GM10266 (cell line): ENCODE results near the gene NOD2.
A peak's percentile ranks its signal among the peaks of the same experiment; 100 is the strongest.

Experiments used
- DNase-seq: peaks from one replicate; pipeline ENCODE4 v3.0.0; 2012; ENCODE audit errors: extremely low spot score
- CTCF ChIP-seq: IDR thresholded peaks from 2 replicates; pipeline ENCODE4 v1.5.1; 2012; ENCODE audit warnings: mild to moderate bottlenecking, low read depth; ENCODE audit not compliant: control insufficient read depth, insufficient read depth; ENCODE audit errors: missing control alignments

Gene NOD2

GRCh38 chr16:50743581-50744225 is 50.3 kb downstream of the NOD2 start:
- DNase-seq: no peak
- no peak for TF ChIP-seq CTCF

GRCh38 chr16:50744881-50745280 is 51.5 kb downstream of the NOD2 start:
- DNase-seq: no peak
- no peak for TF ChIP-seq CTCF

- TF ChIP-seq CTCF: no peak
- DNase-seq: no peak
Observed at GRCh38 chr16:50745940-50746339, 52.5 kb downstream of the NOD2 start.

GRCh38 chr16:50747207-50747956 is 54.0 kb downstream of the NOD2 start:
- peak; percentile 51 for DNase-seq
- TF ChIP-seq CTCF: peak; percentile 48

- no peak for TF ChIP-seq CTCF
- no peak for DNase-seq
Observed at GRCh38 chr16:50751528-50751927, 58.1 kb downstream of the NOD2 start.

- TF ChIP-seq CTCF: no peak
- DNase-seq: no peak
Observed at GRCh38 chr16:50752471-50753235, 59.2 kb downstream of the NOD2 start.

GRCh38 chr16:50756473-50756872 is 63.1 kb downstream of the NOD2 start:
- no peak for DNase-seq
- TF ChIP-seq CTCF: no peak
